ENCODE measurements around the gene VASH2. TPM values are rescaled to one million over a fixed set of nuclear protein-coding genes. Genes with fewer than 3 reads are reported as not detected.
"Not testable (repeated sequence)": the region's sequence is repeated elsewhere in the genome, so short reads cannot be mapped to it uniquely, and the experiment has no call there.

VASH2 gene
- total and polyA plus RNA-seq, 8 donors, result 2.4 to 38.6 (median 29.4) TPM

DNA sequence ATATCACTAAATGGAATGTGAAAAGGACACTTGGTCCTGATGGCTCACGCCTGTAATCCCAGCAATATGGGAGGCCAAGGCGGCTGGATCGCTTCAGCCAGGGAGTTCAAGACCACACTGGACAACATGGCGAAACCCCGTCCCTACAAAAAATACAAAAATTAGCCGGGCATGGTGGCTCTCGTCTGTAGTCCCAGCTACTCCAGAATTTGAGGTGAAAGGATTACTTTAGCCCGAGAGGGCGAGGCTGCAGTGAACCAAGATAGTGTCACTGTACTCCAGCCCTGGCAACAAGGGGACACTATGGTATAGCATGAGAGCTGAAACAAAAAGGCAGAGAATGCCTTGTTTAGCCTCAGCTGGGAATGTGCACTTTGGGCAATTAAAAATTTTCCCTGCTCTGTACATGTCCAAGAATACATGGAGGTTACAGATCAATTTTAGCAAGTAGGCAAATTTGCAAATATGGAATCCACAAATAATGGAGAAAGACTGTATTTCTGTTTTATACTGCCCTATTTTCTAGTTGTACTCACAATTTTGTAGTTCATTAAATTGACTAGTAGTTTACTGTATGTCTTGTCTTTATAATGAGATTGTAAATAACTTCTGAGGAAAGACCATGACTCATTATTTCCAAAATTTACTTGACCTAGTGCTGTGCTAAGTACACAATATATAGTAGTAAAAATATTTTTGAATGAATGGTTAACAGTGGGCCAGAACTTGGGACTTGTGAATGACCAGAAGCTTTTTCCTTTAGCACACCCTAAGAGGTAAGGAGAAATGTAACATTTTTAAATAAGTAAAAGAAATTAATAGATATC is 67.3 kb downstream of the VASH2 start:
- H3K27me3 ChIP-seq, result no peaks in the 10 kb centered on the region
- no peak for TF ChIP-seq CTCF (IDR thresholded peaks at IDR 0.05)
- no peaks in the 10 kb centered on the region for H3K9me3 ChIP-seq
- DNase-seq (no peak), ATAC-seq (no peak)
- H3K4me3 ChIP-seq, result no peak overlapping the region
- no peak overlapping the region for H3K27ac ChIP-seq
- H3K4me1 ChIP-seq, result peaks cover 5 to 29% of the 10 kb centered on the region in 2 donors
- H3K36me3 ChIP-seq, result no peaks in the 10 kb centered on the region
- intact Hi-C loops (cut with DNase I), result no loop called here

DNA sequence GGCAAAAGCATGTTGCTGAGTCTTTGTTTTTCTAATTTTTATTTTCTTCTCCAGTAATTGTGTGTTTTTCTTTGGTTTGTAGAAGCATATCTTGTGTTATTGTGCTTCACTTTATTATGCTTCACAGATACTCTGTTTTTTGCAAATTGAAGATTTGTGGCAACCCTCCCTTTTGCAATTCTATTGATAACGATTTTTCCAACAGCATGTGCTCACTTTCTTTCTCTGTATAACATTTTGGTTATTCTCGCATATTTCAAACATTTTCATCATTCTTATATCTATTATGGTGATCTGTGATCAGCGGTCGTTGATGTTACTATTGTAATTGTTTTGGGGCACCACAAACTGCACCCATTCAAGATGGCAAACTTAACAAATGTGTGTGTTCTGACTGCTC is 69.1 kb downstream of the VASH2 start:
- no peaks in the 10 kb centered on the region for H3K27me3 ChIP-seq
- ATAC-seq, result no peak
- peaks cover 3 to 11% of the 10 kb centered on the region in 2 donors for H3K4me1 ChIP-seq
- no peaks in the 10 kb centered on the region for H3K9me3 ChIP-seq
- H3K36me3 ChIP-seq, result no peaks in the 10 kb centered on the region
- TF ChIP-seq CTCF (IDR thresholded peaks at IDR 0.05), result no peak
- DNase-seq, result no peak
- intact Hi-C loops (cut with DNase I), result no loop called here
- no peak overlapping the region for H3K4me3 ChIP-seq
- no peak overlapping the region for H3K27ac ChIP-seq

- Histone ChIP-seq H3K4me3 (no peak overlapping the region), H3K4me1 (peaks cover 0 to 6% of the 10 kb centered on the region in 2 donors), H3K9me3 (no peaks in the 10 kb centered on the region), H3K27me3 (no peaks in the 10 kb centered on the region), H3K27ac (no peak overlapping the region), H3K36me3 (no peaks in the 10 kb centered on the region)
- no peak for DNase-seq
- no peak for TF ChIP-seq CTCF (IDR thresholded peaks at IDR 0.05)
- intact Hi-C loops (cut with DNase I), result no loop called here
- ATAC-seq, result no peak
These were observed 69.7 kb downstream of the VASH2 start for GRCh38 chr1:213020016-213020415.

DNA sequence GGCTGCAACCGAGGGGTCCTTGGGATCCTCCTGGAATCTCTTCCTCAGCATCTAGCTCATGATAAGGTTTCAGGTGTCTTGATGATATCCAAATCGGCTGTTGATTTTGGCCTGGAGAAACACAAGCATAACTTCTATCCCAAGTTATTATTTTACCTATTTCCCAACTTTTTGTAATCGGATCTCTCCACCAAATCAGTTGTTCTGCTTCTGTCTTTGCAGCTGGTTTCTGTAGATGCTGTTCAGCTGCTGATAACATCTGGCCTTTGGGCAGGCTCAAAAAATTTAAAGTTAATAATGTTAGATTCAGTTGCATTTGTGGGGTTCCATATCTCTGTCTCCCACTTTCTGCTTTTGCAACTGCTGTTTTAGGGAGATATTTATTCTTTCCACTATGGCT is 76.7 kb downstream of the VASH2 start:
- ATAC-seq; H3K9me3 ChIP-seq; H3K27ac ChIP-seq; H3K36me3 ChIP-seq; H3K4me1 ChIP-seq; DNase-seq; intact Hi-C loops (cut with DNase I); H3K4me3 ChIP-seq: not testable (repeated sequence)
- H3K27me3 ChIP-seq, result peaks cover 0 to 17% of the 10 kb centered on the region in 2 donors

DNA sequence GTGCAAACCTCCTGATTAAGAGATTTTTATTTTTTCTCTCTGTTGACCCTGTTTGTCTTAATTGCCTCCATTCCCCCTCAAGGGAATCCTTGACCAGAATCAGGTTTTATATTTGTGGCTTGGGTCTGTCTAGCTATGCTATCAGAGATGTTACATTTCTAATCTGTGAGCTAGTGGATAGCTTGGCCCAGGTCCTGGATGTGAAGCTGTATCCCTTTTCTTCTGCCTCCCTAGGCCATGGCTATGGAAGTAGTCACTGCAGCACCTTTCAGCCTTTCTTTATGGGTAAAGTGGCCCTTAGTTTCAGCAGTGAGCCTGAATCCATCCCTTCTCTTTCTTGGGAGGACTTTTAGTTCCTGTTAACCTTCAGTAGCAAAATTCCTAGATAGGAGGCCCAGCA is 82.3 kb downstream of the VASH2 start:
- Histone ChIP-seq H3K27ac (no peak overlapping the region), H3K4me3 (no peak overlapping the region), H3K9me3 (no peaks in the 10 kb centered on the region), H3K4me1 (no peaks in the 10 kb centered on the region), H3K27me3 (peaks cover 5 to 47% of the 10 kb centered on the region in 2 donors), H3K36me3 (no peaks in the 10 kb centered on the region)
- intact Hi-C loops (cut with DNase I), result no loop called here
- DNase-seq (no peak), ATAC-seq (no peak)
- no peak for TF ChIP-seq CTCF (IDR thresholded peaks at IDR 0.05)

DNA sequence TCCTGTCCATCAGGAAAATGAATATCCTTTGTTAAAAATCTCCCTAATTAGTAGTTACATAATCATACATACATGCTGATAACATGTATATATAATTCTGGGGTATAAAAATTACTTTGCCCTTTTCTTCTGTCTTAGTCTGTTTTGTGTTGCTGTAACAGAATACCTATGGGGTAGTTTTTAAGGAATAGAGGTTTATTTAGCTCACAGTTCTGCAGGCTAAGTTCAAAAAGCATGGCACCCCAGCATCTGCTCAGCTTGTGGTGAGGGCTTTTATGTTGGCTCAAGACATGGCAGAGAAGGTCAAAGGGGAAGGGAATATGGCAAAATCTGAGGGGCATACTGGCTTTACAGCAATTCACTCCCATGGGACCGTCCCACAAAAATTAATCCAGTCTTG is 84.4 kb downstream of the VASH2 start:
- intact Hi-C loops (cut with DNase I), result no loop called here
- peaks cover 5 to 33% of the 10 kb centered on the region in 2 donors for H3K27me3 ChIP-seq
- no peak for ATAC-seq

More for the DNA sequence above, 84.4 kb downstream of the VASH2 start:
- H3K4me3 ChIP-seq, result no peak overlapping the region
- H3K4me1 ChIP-seq, result no peaks in the 10 kb centered on the region
- H3K36me3 ChIP-seq, result no peaks in the 10 kb centered on the region
- no peak for TF ChIP-seq CTCF (IDR thresholded peaks at IDR 0.05)
- H3K9me3 ChIP-seq, result no peaks in the 10 kb centered on the region
- no peak overlapping the region for H3K27ac ChIP-seq
- no peak for DNase-seq
